ENCODE data around the gene GTPBP3. TPM values are rescaled to one million over a fixed set of nuclear protein-coding genes. Genes with fewer than 3 reads are reported as not detected.

The GTPBP3 gene
- total RNA-seq, 2 experiments from 2014 or later, result 55.8 to 56.8 TPM

- ChIA-PET POLR2A (interaction anchor here (0.5 to 1.4 kb wide), 5 partner anchors 23 to 84 kb away, joined by 3 to 4 read pairs (median 3); partner anchors contain the start of genes BABAM1 and DDA1), CTCF (interaction anchor here (0.7 to 1.5 kb wide), 5 partner anchors 11 to 42 kb away, joined by 3 to 5 read pairs (median 3); partner anchors contain the start of genes DDA1 and MRPL34)
Measured at GRCh38 chr19:17334414-17335409, 2.6 kb upstream of the GTPBP3 start, which contains the start of gene ANO8. Gene ANO8, minus strand, starts transcription at chr19:17334855. Its CDS starts 185 bp downstream, at chr19:17334670.

DNA sequence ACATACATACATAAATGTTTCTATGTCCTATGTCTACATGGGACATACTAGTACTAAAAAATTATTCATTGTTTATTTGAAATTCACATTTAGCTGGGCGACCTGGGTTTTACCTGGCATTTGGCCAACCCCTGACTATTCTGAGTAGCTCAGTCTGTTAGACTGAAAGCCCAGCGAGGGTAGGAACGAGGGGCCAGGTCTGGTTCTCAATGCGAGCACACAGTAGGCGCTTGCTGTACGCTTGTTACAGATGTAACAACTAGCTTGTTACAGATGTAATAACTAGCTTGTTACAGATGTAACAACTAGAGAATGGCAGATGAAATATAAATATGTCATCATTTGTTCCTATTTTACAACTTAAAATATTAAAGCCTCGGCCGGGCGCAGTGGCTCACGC, 1.8 kb upstream of the GTPBP3 start:
- ChIA-PET POLR2A (interaction anchor here (0.5 to 1.4 kb wide), 3 partner anchors 26 to 83 kb away, joined by 3 to 4 read pairs (median 3); partner anchors contain the start of gene DDA1), CTCF (interaction anchor here (0.7 to 1.5 kb wide), 7 partner anchors 9 to 53 kb away, joined by 3 to 5 read pairs (median 3); partner anchors contain the start of genes DDA1 and MRPL34)

GRCh38 chr19:17337675-17338432, 501 bp downstream of the GTPBP3 start:
- ChIA-PET CTCF (interaction anchor here (0.6 kb wide), 1 partner anchor 20 kb away, joined by 3 read pairs; no protein-coding TSS in a partner anchor), POLR2A (interaction anchor here (0.5 to 1.7 kb wide), 3 partner anchors 29 to 440 kb away, joined by 4 read pairs; partner anchors contain the start of gene DDA1)

DNA sequence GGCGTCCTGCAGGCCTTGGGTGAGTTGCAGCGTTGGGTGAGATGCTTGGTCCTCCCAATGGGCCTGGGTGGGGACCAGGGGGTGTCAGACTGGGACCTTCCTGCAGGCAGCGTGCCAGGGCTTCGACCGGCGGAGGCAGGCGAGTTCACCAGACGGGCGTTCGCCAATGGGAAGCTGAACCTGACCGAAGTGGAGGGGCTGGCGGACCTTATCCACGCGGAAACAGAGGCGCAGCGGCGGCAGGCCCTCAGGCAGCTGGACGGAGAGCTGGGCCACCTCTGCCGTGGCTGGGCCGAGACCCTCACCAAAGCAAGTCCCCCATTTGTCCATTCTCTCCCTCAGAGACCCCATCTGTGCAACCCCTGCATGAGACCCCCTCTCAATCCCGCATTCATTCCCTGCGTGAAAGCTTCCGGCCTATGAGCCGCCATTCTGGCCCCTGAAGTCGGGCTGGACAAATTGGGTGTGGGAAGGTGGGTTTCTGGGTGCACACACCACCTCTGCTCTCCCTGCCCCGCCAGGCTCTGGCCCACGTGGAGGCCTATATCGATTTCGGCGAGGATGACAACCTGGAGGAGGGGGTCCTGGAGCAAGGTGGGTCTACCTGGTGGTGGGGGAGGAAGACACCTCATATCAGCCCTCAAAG, 1.2 kb downstream of the GTPBP3 start:
- POLR2A ChIA-PET, result interaction anchor here (0.5 kb wide), 1 partner anchor 440 kb away, joined by 4 read pairs; no protein-coding TSS in a partner anchor
- CTCF ChIA-PET, result no interaction called here

GRCh38 chr19:17339088-17339741, 1.9 kb downstream of the GTPBP3 start:
- ChIA-PET CTCF (interaction anchor here (0.7 kb wide), 1 partner anchor 892 kb away, joined by 3 read pairs; no protein-coding TSS in a partner anchor), POLR2A (interaction anchor here (0.7 kb wide), 1 partner anchor 23 kb away, joined by 3 read pairs; no protein-coding TSS in a partner anchor)

- CTCF ChIA-PET, result interaction anchor here (1.7 kb wide), 1 partner anchor 79 kb away, joined by 3 read pairs; the partner anchor contains the start of gene MVB12A
- POLR2A ChIA-PET, result no interaction called here
Measured at GRCh38 chr19:17340302-17340870, 3.0 kb downstream of the GTPBP3 start.

DNA sequence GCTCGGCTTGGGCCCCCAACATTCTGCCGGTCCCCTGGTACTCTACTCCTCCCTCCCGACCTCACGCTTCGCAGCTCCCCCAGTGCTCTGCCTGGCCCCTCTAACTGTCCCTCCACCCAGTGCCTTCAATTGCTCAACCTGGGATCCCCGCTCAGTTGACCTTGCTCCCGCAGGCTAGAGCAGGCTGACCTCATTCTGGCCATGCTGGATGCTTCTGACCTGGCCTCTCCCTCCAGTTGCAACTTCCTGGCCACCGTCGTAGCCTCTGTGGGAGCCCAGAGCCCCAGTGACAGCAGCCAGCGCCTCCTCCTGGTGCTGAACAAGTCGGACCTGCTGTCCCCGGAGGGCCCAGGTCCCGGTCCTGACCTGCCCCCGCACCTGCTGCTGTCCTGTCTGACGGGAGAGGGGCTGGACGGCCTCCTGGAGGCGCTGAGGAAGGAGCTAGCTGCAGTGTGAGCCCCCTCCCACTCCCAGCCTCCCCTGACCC, 3.6 kb downstream of the GTPBP3 start:
- CTCF ChIA-PET, result interaction anchor here (0.5 to 1.7 kb wide), 2 partner anchors 36 to 78 kb away, joined by 3 read pairs; partner anchors contain the start of gene MVB12A
- POLR2A ChIA-PET, result no interaction called here

DNA sequence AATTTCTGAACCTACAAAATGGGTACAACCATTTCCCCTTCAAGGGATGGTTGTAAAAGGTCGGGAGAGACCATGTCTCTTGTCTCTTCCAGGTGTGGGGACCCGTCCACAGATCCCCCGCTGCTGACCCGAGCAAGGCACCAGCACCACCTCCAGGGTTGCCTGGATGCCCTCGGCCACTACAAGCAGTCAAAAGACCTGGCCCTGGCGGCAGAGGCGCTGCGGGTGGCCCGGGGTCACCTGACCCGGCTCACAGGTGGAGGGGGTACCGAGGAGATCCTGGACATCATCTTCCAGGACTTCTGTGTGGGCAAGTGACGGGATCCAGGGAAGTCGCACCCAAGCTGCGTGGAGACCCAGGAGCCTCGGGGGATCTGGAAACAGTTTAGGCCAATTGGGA, 4.0 kb downstream of the GTPBP3 start:
- CTCF ChIA-PET, result interaction anchor here (0.5 to 1.7 kb wide), 3 partner anchors 36 to 78 kb away, joined by 3 to 5 read pairs (median 3); partner anchors contain the start of gene MVB12A

DNA sequence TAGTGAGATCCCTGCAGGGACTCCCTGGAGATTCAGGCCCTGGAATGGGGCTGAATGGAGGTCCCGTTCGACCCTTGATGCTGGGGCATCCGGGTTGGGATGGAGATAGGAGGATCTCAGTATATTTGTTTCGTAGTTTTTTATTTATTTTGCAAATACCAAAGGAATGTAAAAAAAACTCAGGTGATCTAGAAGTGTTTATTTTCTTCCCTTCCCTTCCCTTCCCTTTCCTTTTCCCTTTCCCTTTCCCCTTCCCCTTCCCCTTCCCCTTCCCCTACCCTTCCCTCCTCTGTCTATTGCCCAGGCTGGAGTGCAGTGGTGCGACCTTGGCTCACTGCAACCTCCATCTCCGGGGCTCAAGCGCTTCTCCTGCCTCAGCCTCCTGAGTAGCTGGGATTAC, 4.5 kb downstream of the GTPBP3 start:
- ChIA-PET POLR2A (no interaction called here), CTCF (interaction anchor here (1.0 to 2.3 kb wide), 2 partner anchors 44 to 45 kb away, joined by 5 to 9 read pairs; no protein-coding TSS in a partner anchor)

More for the DNA sequence above, 4.0 kb downstream of the GTPBP3 start:
- POLR2A ChIA-PET, result no interaction called here

- POLR2A ChIA-PET, result no interaction called here
- CTCF ChIA-PET, result interaction anchor here (0.5 to 1.5 kb wide), 4 partner anchors 11 to 75 kb away, joined by 3 to 6 read pairs (median 4); no protein-coding TSS in a partner anchor
Measured at GRCh38 chr19:17346109-17346671, 8.8 kb downstream of the GTPBP3 start.

- POLR2A ChIA-PET, result no interaction called here
Measured at GRCh38 chr19:17347361-17347760, 10.0 kb downstream of the GTPBP3 start.

DNA sequence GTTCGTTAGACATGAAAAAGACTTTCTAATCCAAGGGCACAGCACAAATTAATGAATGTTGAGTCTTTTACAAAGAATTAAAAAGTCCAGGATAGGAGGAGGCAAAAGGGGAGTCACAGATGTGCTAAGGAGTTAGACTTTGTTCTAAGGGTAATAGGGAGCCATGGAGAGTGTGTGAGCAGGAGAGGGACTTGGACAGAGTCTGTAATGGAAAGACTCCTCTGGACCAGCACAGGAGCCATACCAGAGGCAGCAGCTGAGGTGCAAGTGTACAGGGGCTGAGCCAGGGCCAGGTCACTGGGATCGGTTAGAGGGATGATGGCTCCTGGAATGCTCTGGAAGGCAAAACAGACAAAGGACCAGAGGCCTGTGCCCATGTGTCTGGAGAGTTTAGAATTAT, 10.5 kb downstream of the GTPBP3 start:
- CTCF ChIA-PET, result interaction anchor here (0.7 to 1.4 kb wide), 2 partner anchors 38 to 1049 kb away, joined by 3 to 8 read pairs; no protein-coding TSS in a partner anchor

More at GRCh38 chr19:17347361-17347760, 10.0 kb downstream of the GTPBP3 start:
- CTCF ChIA-PET, result interaction anchor here (1.0 to 1.4 kb wide), 2 partner anchors 39 to 43 kb away, joined by 3 to 8 read pairs; no protein-coding TSS in a partner anchor

GRCh38 chr19:17348700-17349099, 11.3 kb downstream of the GTPBP3 start:
- CTCF ChIA-PET, result interaction anchor here (1.2 kb wide), 1 partner anchor 37 kb away, joined by 3 read pairs; no protein-coding TSS in a partner anchor
- POLR2A ChIA-PET, result no interaction called here

More for the DNA sequence above, 10.5 kb downstream of the GTPBP3 start:
- POLR2A ChIA-PET, result no interaction called here

DNA sequence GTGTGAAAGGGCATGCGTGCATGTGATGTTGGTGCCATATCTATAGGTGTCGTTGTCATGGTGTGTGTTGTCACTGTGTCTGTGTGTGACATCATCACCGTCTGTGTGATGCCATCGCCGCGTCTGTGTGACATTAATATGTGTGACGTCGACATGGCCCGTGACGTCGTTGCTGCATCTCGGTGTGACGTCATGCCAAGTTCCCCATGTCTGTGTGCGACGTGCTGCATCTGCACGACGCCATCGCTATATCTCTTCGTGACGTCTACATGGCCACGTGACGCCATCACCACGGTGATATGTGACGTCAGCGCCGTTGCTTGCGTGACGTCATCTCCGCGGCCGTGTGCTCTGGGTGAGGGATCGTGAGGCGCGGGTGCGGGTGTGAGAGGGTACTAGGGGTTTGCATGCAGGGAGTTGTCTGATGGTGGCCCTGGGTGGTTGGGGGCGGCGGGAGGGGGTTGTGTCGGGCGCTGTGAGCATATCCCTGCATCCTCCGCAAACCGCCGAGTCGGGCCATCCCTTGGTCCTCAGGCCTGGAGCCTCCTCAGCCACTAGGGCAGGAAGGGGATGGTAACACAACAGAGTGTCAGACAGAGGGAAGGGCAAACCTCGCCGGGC, 14.6 kb downstream of the GTPBP3 start:
- POLR2A ChIA-PET, result no interaction called here
- CTCF ChIA-PET, result no interaction called here

- ChIA-PET POLR2A (no interaction called here), CTCF (no interaction called here)
Measured at GRCh38 chr19:17352608-17353280, 15.4 kb downstream of the GTPBP3 start.

- POLR2A ChIA-PET, result no interaction called here
- CTCF ChIA-PET, result no interaction called here
Measured at GRCh38 chr19:17353386-17353785, 16.0 kb downstream of the GTPBP3 start.
